Panc1 (cell line): ENCODE measurements around the gene RMND5A. TPM values are rescaled to one million over a fixed set of nuclear protein-coding genes. Genes with fewer than 3 reads are reported as not detected.

Source experiments
- ATAC-seq: fragments of 200-7000 bp; cut with Tn5 transposase; 2 replicates; pipeline ENCODE4 v1.9.1; 2020; ENCODE audit warnings: mild to moderate bottlenecking, moderate library complexity
- BruUV-seq: library from RNA; stranded (reverse); fragments of 400-500 nt; replicated peaks from 2 replicates; lab custom pipeline; 2021; lab: Mats Ljungman, UMichigan
- CTCF ChIA-PET: fragments of 300-600 bp; sonication (Branson Sonifier 250); formaldehyde crosslinking; loops from one replicate; lab custom pipeline; 2022; ENCODE audit warnings: antibody characterized with exemption; lab: Charles Lee
- POLR2A ChIA-PET: fragments of 300-600 bp; sonication (Branson Sonifier 250); formaldehyde crosslinking; loops from one replicate; lab custom pipeline; 2022; ENCODE audit warnings: antibody characterized with exemption; lab: Charles Lee
- DNase-seq: peaks from one replicate; pipeline ENCODE4 v3.0.0-alpha.2; 2010; ENCODE audit warnings: low read depth, low spot score
- H3K27ac ChIP-seq: 2 replicates; pipeline ENCODE4 v1.5.1; 2011; ENCODE audit warnings: mild to moderate bottlenecking, low read length, inconsistent platforms
- H3K27me3 ChIP-seq: fragments of 200-500 bp; sonication (Bioruptor generic); 2 replicates; pipeline ENCODE4 v1.6.0; 2014; ENCODE audit warnings: low read length, inconsistent platforms; ENCODE audit not compliant: control insufficient read depth, insufficient read depth
- H3K36me3 ChIP-seq: fragments of 200-500 bp; sonication (Bioruptor generic); 2 replicates; pipeline ENCODE4 v1.5.1; 2014; ENCODE audit warnings: inconsistent platforms, mild to moderate bottlenecking, low read length, moderate library complexity; ENCODE audit not compliant: control insufficient read depth, insufficient read depth
- H3K4me1 ChIP-seq: 2 replicates; pipeline ENCODE4 v1.5.1; 2011; ENCODE audit warnings: inconsistent platforms, mild to moderate bottlenecking, low read length, moderate library complexity; ENCODE audit not compliant: control insufficient read depth, insufficient read depth
- H3K4me3 ChIP-seq, 2 experiments: 2 replicates each; pipeline ENCODE4 v1.5.1; 2011 to 2012; ENCODE audit warnings: low read depth in 2 of 2, low read length in 2 of 2, mild to moderate bottlenecking in 2 of 2, inconsistent platforms in 1 of 2, moderate library complexity in 1 of 2
- H3K9me3 ChIP-seq: fragments of 200-500 bp; sonication (Bioruptor generic); 2 replicates; pipeline ENCODE4 v1.5.1; 2014; ENCODE audit warnings: low read depth, mild to moderate bottlenecking, inconsistent platforms, low read length, moderate library complexity; ENCODE audit not compliant: control insufficient read depth, insufficient read depth
- CTCF ChIP-seq: fragments of 450-650 bp; IDR thresholded peaks from 2 replicates; pipeline ENCODE4 v1.5.1; 2017; ENCODE audit warnings: mild to moderate bottlenecking
- POLR2AphosphoS5 ChIP-seq: IDR thresholded peaks from 2 replicates; pipeline ENCODE4 v1.6.1; 2012; ENCODE audit warnings: mild to moderate bottlenecking, low read depth, low read length, moderate library complexity
- SIN3A ChIP-seq: IDR thresholded peaks from 2 replicates; pipeline ENCODE4 v1.6.1; 2012; ENCODE audit warnings: low read depth, mild to moderate bottlenecking, low read length, moderate library complexity, borderline replicate concordance; ENCODE audit not compliant: insufficient read depth
- TCF7L2 ChIP-seq: IDR thresholded peaks from 2 replicates; pipeline ENCODE4 v1.6.1; 2011; ENCODE audit warnings: mild to moderate bottlenecking, low read depth, low read length, inconsistent platforms
- in situ Hi-C: cut with HindIII; loops from 2 replicates; pipeline ENCODE4 v1.10.0; 2016; ENCODE audit warnings: low sequenced_read_pairs, low pct_unique_long_range_greater_than_20kb
- intact Hi-C: fragments of 100-400 bp; cut with micrococcal nuclease; formaldehyde crosslinking; loops from one replicate; pipeline ENCODE4 v1.10.0; 2022; ENCODE audit not compliant: unreplicated experiment
- total RNA-seq: library from RNA; stranded (reverse); gene quantifications from one replicate; pipeline ENCODE4 v1.2.1, GENCODE V29; 2021; ENCODE audit not compliant: unreplicated experiment
- TF ChIP-seq, protein P1 (sequence below), 2 experiments: IDR thresholded peaks; 2 replicates each; pipeline ENCODE4 v1.6.1; 2011 to 2012; ENCODE audit warnings: low read depth in 2 of 2, control low read depth in 1 of 2, low read length in 1 of 2, mild to moderate bottlenecking in 1 of 2, moderate library complexity in 1 of 2; ENCODE audit not compliant: insufficient read depth in 1 of 2

RMND5A gene
- total RNA-seq, 1 experiment from 2014 or later, result 42.8 TPM

DNA sequence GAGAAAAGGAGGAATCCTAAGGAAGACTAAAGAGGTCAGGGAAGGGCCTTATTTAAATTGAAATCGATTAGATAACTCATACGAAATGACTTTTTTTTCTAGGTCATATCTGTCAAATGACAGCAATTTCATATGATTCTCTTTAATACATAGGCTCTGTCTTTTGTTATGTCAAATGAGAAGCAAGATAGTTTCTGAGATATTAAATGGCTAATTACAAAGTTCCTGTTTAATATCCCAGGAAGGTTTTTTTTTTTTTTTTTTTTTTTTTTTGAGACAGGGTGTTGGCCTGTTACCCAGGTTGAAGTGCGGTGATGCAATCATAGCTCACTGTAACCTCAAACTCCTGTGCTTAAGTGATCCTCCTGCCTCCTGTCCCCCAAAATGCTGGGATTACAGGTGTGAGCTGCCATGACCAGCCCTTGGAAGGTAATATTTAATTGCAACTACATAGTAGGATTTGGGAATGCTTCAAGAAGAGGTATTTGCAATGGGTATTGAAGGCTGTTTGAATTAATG is 48.0 kb upstream of the RMND5A start:
- no peaks in the 10 kb centered on the region for H3K9me3 ChIP-seq
- DNase-seq (no peak), ATAC-seq (no peak)
- no peak overlapping the region for H3K4me3 ChIP-seq
- H3K36me3 ChIP-seq, result no peaks in the 10 kb centered on the region
- TF ChIP-seq POLR2AphosphoS5, result no peak
- no peak for TF ChIP-seq CTCF
- TF ChIP-seq, protein P1, sequence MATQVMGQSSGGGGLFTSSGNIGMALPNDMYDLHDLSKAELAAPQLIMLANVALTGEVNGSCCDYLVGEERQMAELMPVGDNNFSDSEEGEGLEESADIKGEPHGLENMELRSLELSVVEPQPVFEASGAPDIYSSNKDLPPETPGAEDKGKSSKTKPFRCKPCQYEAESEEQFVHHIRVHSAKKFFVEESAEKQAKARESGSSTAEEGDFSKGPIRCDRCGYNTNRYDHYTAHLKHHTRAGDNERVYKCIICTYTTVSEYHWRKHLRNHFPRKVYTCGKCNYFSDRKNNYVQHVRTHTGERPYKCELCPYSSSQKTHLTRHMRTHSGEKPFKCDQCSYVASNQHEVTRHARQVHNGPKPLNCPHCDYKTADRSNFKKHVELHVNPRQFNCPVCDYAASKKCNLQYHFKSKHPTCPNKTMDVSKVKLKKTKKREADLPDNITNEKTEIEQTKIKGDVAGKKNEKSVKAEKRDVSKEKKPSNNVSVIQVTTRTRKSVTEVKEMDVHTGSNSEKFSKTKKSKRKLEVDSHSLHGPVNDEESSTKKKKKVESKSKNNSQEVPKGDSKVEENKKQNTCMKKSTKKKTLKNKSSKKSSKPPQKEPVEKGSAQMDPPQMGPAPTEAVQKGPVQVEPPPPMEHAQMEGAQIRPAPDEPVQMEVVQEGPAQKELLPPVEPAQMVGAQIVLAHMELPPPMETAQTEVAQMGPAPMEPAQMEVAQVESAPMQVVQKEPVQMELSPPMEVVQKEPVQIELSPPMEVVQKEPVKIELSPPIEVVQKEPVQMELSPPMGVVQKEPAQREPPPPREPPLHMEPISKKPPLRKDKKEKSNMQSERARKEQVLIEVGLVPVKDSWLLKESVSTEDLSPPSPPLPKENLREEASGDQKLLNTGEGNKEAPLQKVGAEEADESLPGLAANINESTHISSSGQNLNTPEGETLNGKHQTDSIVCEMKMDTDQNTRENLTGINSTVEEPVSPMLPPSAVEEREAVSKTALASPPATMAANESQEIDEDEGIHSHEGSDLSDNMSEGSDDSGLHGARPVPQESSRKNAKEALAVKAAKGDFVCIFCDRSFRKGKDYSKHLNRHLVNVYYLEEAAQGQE (IDR thresholded peaks at IDR 0.05; ENCODE audit: insufficient read depth in 1 of 2, low read depth in 2 of 2, low read length in 1 of 2), result no peak
- no peak for TF ChIP-seq SIN3A
- no peak for TF ChIP-seq TCF7L2
- intact Hi-C loops (loop anchor here (1.0 kb wide), 1 partner anchor 19 kb away; no protein-coding TSS in a partner anchor), in situ Hi-C loops (no loop called here)
- no peak overlapping the region for H3K27ac ChIP-seq
- no TSS peak for BruUV-seq
- no peaks in the 10 kb centered on the region for H3K27me3 ChIP-seq
- POLR2A ChIA-PET, result no interaction called here
- CTCF ChIA-PET, result no interaction called here
- H3K4me1 ChIP-seq, result no peaks in the 10 kb centered on the region

- H3K4me1 ChIP-seq, result no peaks in the 10 kb centered on the region
- ATAC-seq, result no peak
- no peak for TF ChIP-seq CTCF
- no peak for TF ChIP-seq POLR2AphosphoS5
- TF ChIP-seq TCF7L2, result no peak
- TF ChIP-seq, protein P1 (IDR thresholded peaks at IDR 0.05; ENCODE audit: insufficient read depth in 1 of 2, low read depth in 2 of 2, low read length in 1 of 2), result no peak
- TF ChIP-seq SIN3A, result no peak
- intact Hi-C loops (no loop called here), in situ Hi-C loops (no loop called here)
- ChIA-PET CTCF (no interaction called here), POLR2A (no interaction called here)
- no TSS peak for BruUV-seq
- H3K4me3 ChIP-seq, result no peak overlapping the region
- no peak for DNase-seq
- no peaks in the 10 kb centered on the region for H3K36me3 ChIP-seq
- no peaks in the 10 kb centered on the region for H3K27me3 ChIP-seq
- H3K9me3 ChIP-seq, result no peaks in the 10 kb centered on the region
- no peak overlapping the region for H3K27ac ChIP-seq
Observed at GRCh38 chr2:86673011-86673410, 47.1 kb upstream of the RMND5A start.
